ENCODE results near the gene SMARCA2.

GRCh38 chr9:1989500-1989899, 25.6 kb upstream of the SMARCA2 start:
- TF ChIP-seq CTCF (IDR thresholded peaks at IDR 0.05; ENCODE audit: insufficient read depth, low read length, poor library complexity, severe bottlenecking): no peak
- TF ChIP-seq EZH2phosphoT487 (conservative IDR thresholded peaks at IDR 0.05; ENCODE audit: low read length): no peak

Measured in SU-DHL-6 (cell line).